Parathyroid adenoma (tissue), 2 donors: ENCODE measurements around the gene KIRREL3.

Source experiments
- H2AFZ ChIP-seq: fragments of 300-600 bp; sonication (generic); one replicate; pipeline ENCODE4 v1.7.0; 2017; ENCODE audit warnings: antibody characterized with exemption, mild to moderate bottlenecking
- H3K27ac ChIP-seq: fragments of 300-600 bp; sonication (generic); one replicate; pipeline ENCODE4 v1.7.0; 2017
- H3K27me3 ChIP-seq: fragments of 300-600 bp; sonication (generic); one replicate; pipeline ENCODE4 v1.7.0; 2017; ENCODE audit warnings: low read length; ENCODE audit not compliant: control insufficient read depth, insufficient read depth
- H3K36me3 ChIP-seq: fragments of 300-600 bp; sonication (generic); one replicate; pipeline ENCODE4 v1.7.0; 2017; ENCODE audit warnings: low read length; ENCODE audit not compliant: control insufficient read depth, insufficient read depth
- H3K4me1 ChIP-seq: fragments of 300-600 bp; sonication (generic); one replicate; pipeline ENCODE4 v1.7.0; 2017; ENCODE audit warnings: control low read depth
- H3K4me2 ChIP-seq: fragments of 300-600 bp; sonication (generic); one replicate; pipeline ENCODE4 v1.7.0; 2017; ENCODE audit warnings: low read length
- H3K4me3 ChIP-seq: fragments of 300-600 bp; sonication (generic); one replicate; pipeline ENCODE4 v1.7.0; 2017; ENCODE audit warnings: low read depth, low read length
- H3K79me2 ChIP-seq: fragments of 300-600 bp; sonication (generic); one replicate; pipeline ENCODE4 v1.7.0; 2017; ENCODE audit warnings: control low read depth
- H3K9ac ChIP-seq: fragments of 300-600 bp; sonication (generic); one replicate; pipeline ENCODE4 v1.7.0; 2017; ENCODE audit warnings: mild to moderate bottlenecking
- H3K9me3 ChIP-seq: fragments of 300-600 bp; sonication (generic); one replicate; pipeline ENCODE4 v1.7.0; 2017; ENCODE audit warnings: low read length; ENCODE audit not compliant: control insufficient read depth
- CTCF ChIP-seq: fragments of 300-600 bp; sonication (generic); IDR thresholded peaks from one replicate; pipeline ENCODE4 v1.7.0; 2017; ENCODE audit warnings: antibody characterized with exemption, mild to moderate bottlenecking
- donor health status: primary hyperparathyroidism.

The KIRREL3 gene

DNA sequence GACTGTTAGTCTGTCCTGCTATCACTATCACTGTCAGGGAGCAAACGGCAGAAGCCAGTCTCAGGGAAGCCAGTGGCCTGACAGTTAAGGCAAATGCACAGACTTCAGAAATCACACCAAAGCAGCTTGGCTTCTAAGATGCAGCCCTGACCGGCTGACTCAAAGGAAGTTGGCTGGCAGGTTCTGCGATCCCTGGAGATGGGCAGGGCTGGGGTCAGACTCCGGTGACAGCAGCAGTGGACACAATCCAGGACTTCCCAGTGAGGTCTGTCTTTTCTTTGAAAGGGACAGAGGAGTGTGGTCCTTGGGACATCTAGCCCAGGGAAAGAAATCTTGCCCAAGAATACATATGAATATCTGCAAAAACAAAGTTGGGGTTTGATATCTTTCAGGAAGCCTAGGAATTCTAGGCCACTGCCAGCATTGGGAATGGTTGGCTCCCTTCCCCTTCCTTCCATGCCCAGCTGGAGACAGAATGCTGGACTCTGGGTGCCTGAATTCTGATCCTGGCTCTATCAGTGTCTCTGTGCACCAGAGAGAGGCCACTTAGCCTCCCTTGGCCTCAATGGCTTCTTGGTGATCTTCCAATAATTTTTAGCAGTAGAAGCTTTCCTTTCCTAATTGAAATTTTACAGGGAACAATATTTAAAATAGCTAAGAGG, 108.9 kb downstream of the KIRREL3 start:
- Histone ChIP-seq H3K4me3 (no peak overlapping the region), H3K9me3 (no peaks in the 10 kb centered on the region), H3K4me1 (no peaks in the 10 kb centered on the region), H3K27ac (no peak overlapping the region), H3K27me3 (no peaks in the 10 kb centered on the region), H2AFZ (no peak overlapping the region), H3K79me2 (no peaks in the 10 kb centered on the region), H3K4me2 (no peak overlapping the region), H3K9ac (no peak overlapping the region), H3K36me3 (no peaks in the 10 kb centered on the region)
- no peak for TF ChIP-seq CTCF

DNA sequence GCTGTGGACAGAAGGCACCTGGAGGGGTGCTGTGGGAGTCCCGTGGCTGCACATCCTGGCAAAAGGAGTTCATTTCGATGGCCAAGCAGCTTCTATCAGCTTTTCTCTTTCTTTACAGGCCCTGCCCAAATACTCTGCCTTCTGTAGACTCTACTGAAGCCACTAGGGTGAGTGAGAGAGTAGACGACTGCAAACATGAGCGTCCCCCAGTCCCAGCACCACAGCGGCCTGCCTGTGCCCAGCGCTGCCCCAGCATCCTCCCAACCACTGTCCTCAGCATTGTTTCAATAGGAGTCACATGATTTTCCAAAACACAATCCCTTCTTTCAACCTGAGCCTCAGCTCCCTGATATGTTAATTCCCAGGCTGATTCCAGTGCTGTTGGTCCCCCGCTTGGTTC, 110.0 kb downstream of the KIRREL3 start:
- H3K9me3 ChIP-seq = no peaks in the 10 kb centered on the region
- no peak overlapping the region for H3K4me3 ChIP-seq
- H3K4me1 ChIP-seq = no peaks in the 10 kb centered on the region
- no peak for TF ChIP-seq CTCF
- H3K9ac ChIP-seq = no peak overlapping the region
- H3K4me2 ChIP-seq = no peak overlapping the region
- H3K36me3 ChIP-seq = no peaks in the 10 kb centered on the region
- H2AFZ ChIP-seq = no peak overlapping the region
- H3K79me2 ChIP-seq = no peaks in the 10 kb centered on the region
- H3K27me3 ChIP-seq = no peaks in the 10 kb centered on the region
- H3K27ac ChIP-seq = no peak overlapping the region

- no peak overlapping the region for H3K4me3 ChIP-seq
- no peaks in the 10 kb centered on the region for H3K79me2 ChIP-seq
- H3K36me3 ChIP-seq = no peaks in the 10 kb centered on the region
- H3K27ac ChIP-seq = no peak overlapping the region
- H2AFZ ChIP-seq = no peak overlapping the region
- no peaks in the 10 kb centered on the region for H3K4me1 ChIP-seq
- H3K9ac ChIP-seq = no peak overlapping the region
- no peaks in the 10 kb centered on the region for H3K27me3 ChIP-seq
- no peaks in the 10 kb centered on the region for H3K9me3 ChIP-seq
- no peak overlapping the region for H3K4me2 ChIP-seq
- no peak for TF ChIP-seq CTCF
Observed at GRCh38 chr11:126888115-126888712, 112.4 kb downstream of the KIRREL3 start.

GRCh38 chr11:126886636-126887035, 113.9 kb downstream of the KIRREL3 start:
- Histone ChIP-seq H3K9ac (no peak overlapping the region), H3K9me3 (no peaks in the 10 kb centered on the region), H3K27me3 (no peaks in the 10 kb centered on the region), H3K4me3 (no peak overlapping the region), H3K27ac (no peak overlapping the region), H3K36me3 (no peaks in the 10 kb centered on the region), H3K4me1 (no peaks in the 10 kb centered on the region), H3K4me2 (no peak overlapping the region), H2AFZ (no peak overlapping the region), H3K79me2 (no peaks in the 10 kb centered on the region)
- no peak for TF ChIP-seq CTCF

DNA sequence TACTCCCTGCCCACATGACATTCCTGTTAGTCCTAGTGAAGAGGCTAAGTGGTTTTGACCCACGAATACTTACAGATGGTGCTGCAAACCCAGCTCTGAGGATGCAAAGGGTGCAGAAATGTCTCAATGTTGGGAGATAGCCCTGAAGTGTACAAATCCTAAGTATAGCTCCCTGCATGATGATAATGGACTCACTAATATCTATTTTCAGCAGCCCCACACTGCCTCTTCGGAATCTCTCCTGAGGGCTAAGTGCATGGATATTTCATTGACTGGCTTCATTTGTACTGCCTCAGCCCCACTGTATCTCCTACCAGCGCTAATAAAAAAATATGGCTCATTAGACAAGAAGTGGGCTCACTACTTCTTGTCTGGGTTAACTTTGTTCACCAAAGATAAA, 114.5 kb downstream of the KIRREL3 start:
- H3K27me3 ChIP-seq = no peaks in the 10 kb centered on the region
- H3K4me3 ChIP-seq = no peak overlapping the region
- no peak overlapping the region for H3K4me2 ChIP-seq
- no peak overlapping the region for H3K9ac ChIP-seq
- no peaks in the 10 kb centered on the region for H3K36me3 ChIP-seq
- H3K79me2 ChIP-seq = no peaks in the 10 kb centered on the region
- no peaks in the 10 kb centered on the region for H3K9me3 ChIP-seq
- H2AFZ ChIP-seq = no peak overlapping the region
- no peak overlapping the region for H3K27ac ChIP-seq
- H3K4me1 ChIP-seq = no peaks in the 10 kb centered on the region
- TF ChIP-seq CTCF = no peak
